Measurements from ENCODE around the gene BICC1.

GRCh38 chr10:58535311-58535710, 22.6 kb downstream of the BICC1 start:
- TF ChIP-seq EP300 (IDR thresholded peaks at IDR 0.05; ENCODE audit: low read depth) (no peak), POLR2A (IDR thresholded peaks at IDR 0.05) (no peak), CTCF (IDR thresholded peaks at IDR 0.05) (no peak)
